ENCODE measurements around the gene PTK6. TPM values are rescaled to one million over a fixed set of nuclear protein-coding genes. Genes with fewer than 3 reads are reported as not detected.

Gene PTK6
- total and polyA plus RNA-seq, 7 donors: 0.28 to 80.7 (median 59.5) TPM; not detected in 2

DNA sequence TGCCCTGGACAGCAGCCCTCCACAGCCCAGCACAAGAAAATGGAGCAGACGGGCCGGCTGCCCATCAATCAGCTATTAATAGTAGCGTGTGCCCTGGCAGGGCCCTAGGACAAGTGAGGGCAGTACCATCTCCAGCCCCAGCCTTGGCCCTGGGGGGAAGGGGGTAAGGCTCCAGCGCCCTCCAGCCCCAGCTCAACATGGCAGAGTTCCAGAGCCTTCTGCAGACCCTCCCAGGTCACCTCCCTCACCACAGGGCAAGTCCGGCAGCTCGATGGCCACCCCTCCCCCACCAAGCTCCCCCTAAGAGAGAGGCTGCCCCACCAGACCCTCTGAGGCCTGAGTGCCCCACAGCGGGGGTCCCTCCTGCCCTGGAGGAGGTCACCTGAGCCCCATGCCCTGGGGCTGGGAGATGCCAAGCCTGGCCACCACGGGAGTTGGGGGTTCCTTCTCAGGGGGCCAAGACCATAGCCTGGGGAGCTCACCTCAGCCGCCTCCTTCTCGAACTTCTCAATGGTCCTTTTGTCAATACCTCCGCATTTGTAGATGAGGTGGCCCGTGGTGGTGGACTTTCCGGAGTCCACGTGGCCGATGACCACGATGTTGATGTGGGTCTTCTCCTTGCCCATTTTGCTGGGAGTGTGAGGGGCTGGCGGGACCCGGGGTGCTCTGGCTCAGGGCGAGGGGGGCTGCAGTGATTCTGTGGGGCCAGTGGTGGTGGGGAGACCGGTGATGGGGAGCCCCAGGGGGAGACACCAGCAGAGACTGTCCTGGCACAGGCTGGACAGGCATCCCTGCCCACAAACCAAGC is 39.8 kb downstream of the PTK6 start:
- Histone ChIP-seq H3K4me3 (no peak overlapping the region), H3K27me3 (peaks cover 31 to 69% (median 47%) of the 10 kb centered on the region in 3 donors), H3K36me3 (no peaks in the 10 kb centered on the region), H3K4me1 (peaks cover 0 to 38% (median 29%) of the 10 kb centered on the region in 4 donors), H3K9me3 (no peaks in the 10 kb centered on the region), H3K27ac (no peak overlapping the region)
- DNase-seq: peak; percentile 64
- TF ChIP-seq EP300 (IDR thresholded peaks at IDR 0.05) (no peak), POLR2AphosphoS5 (IDR thresholded peaks at IDR 0.05) (no peak), POLR2A (IDR thresholded peaks at IDR 0.05) (no peak)
- TF ChIP-seq, protein P1, sequence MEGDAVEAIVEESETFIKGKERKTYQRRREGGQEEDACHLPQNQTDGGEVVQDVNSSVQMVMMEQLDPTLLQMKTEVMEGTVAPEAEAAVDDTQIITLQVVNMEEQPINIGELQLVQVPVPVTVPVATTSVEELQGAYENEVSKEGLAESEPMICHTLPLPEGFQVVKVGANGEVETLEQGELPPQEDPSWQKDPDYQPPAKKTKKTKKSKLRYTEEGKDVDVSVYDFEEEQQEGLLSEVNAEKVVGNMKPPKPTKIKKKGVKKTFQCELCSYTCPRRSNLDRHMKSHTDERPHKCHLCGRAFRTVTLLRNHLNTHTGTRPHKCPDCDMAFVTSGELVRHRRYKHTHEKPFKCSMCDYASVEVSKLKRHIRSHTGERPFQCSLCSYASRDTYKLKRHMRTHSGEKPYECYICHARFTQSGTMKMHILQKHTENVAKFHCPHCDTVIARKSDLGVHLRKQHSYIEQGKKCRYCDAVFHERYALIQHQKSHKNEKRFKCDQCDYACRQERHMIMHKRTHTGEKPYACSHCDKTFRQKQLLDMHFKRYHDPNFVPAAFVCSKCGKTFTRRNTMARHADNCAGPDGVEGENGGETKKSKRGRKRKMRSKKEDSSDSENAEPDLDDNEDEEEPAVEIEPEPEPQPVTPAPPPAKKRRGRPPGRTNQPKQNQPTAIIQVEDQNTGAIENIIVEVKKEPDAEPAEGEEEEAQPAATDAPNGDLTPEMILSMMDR (IDR thresholded peaks at IDR 0.05): no peak
- intact Hi-C loops (cut with DNase I): no loop called here
- 54 to 65% methylated on average over 20 of the region's 20 CpGs for WGBS, 2 donors

- TF ChIP-seq, protein P1 (IDR thresholded peaks at IDR 0.05): no peak
- TF ChIP-seq EP300 (IDR thresholded peaks at IDR 0.05) (no peak), POLR2AphosphoS5 (IDR thresholded peaks at IDR 0.05) (no peak)
- peaks cover 0 to 33% (median 26%) of the 10 kb centered on the region in 4 donors for H3K4me1 ChIP-seq
- H3K9me3 ChIP-seq: no peaks in the 10 kb centered on the region
- no peaks in the 10 kb centered on the region for H3K36me3 ChIP-seq
- DNase-seq: peak; percentile 65
- H3K27me3 ChIP-seq: peaks cover 31 to 63% (median 47%) of the 10 kb centered on the region in 3 donors
- no peak overlapping the region for H3K27ac ChIP-seq
- WGBS, 2 donors: 46 to 64% methylated on average over 16 of the region's 16 CpGs
- intact Hi-C loops (cut with DNase I): loop anchor here (1.0 kb wide), 1 partner anchor 23 kb away; no protein-coding TSS in a partner anchor
- H3K4me3 ChIP-seq: peak overlapping the region in 3 of 4 donors; percentile 34 to 40 (median 38)
Measured at GRCh38 chr20:63496596-63497120, 40.5 kb downstream of the PTK6 start.

GRCh38 chr20:63495741-63496595 is 41.2 kb downstream of the PTK6 start:
- H3K27me3 ChIP-seq: peaks cover 31 to 63% (median 47%) of the 10 kb centered on the region in 3 donors
- intact Hi-C loops (cut with DNase I): loop anchor here (1.0 kb wide), 1 partner anchor 23 kb away; no protein-coding TSS in a partner anchor
- peak; percentile 81 for DNase-seq

DNA sequence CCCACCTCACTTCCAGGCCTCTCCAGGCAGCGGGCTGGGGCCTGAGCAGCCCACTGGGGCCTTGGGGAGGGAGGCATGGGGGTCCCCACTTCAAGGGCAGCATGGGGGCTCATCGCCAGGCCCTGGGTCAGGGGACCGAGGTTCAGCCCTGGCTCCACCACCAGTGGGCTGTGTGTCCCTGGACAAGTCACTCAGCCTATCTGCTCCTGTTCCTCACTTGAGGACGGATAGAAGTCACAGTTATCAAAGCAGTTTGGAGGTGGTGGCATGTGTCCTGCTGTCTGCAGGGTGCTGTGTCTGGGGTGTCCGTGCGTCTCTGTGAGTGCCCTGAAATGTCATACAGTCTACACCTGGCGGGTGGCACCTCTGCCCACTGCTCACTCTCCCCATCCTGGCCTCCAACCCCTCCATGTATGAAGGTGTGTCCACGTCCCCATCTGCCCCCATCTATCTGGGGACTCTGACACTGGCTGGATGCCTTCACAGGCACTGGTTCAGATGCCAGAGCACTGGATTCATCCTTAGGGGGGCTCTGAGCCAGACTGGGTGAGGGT is 41.9 kb downstream of the PTK6 start:
- Histone ChIP-seq H3K36me3 (no peaks in the 10 kb centered on the region), H3K4me1 (peaks cover 0 to 31% (median 26%) of the 10 kb centered on the region in 4 donors), H3K9me3 (no peaks in the 10 kb centered on the region), H3K27ac (no peak overlapping the region), H3K4me3 (no peak overlapping the region), H3K27me3 (peaks cover 30 to 63% (median 47%) of the 10 kb centered on the region in 3 donors)
- 70 to 84% methylated on average over 8 of the region's 8 CpGs for WGBS, 2 donors
- TF ChIP-seq POLR2AphosphoS5 (IDR thresholded peaks at IDR 0.05) (no peak), POLR2A (IDR thresholded peaks at IDR 0.05) (no peak), EP300 (IDR thresholded peaks at IDR 0.05) (no peak)
- TF ChIP-seq, protein P1 (IDR thresholded peaks at IDR 0.05): no peak
- intact Hi-C loops (cut with DNase I): no loop called here
- DNase-seq: no peak

More at GRCh38 chr20:63495741-63496595, 41.2 kb downstream of the PTK6 start:
- peak overlapping the region in 3 of 4 donors; percentile 34 to 40 (median 38) for H3K4me3 ChIP-seq
- no peak overlapping the region for H3K27ac ChIP-seq
- 19 to 25% methylated on average over 48 of the region's 48 CpGs for WGBS, 2 donors
- H3K9me3 ChIP-seq: no peaks in the 10 kb centered on the region
- no peaks in the 10 kb centered on the region for H3K36me3 ChIP-seq
- peaks cover 0 to 31% (median 26%) of the 10 kb centered on the region in 4 donors for H3K4me1 ChIP-seq
- TF ChIP-seq POLR2A (IDR thresholded peaks at IDR 0.05) (no peak), EP300 (IDR thresholded peaks at IDR 0.05) (no peak), POLR2AphosphoS5 (IDR thresholded peaks at IDR 0.05) (no peak)
- TF ChIP-seq, protein P1 (IDR thresholded peaks at IDR 0.05): peak; percentile 58 to 96 (median 81)

Measured in sigmoid colon (tissue), 7 donors.